HepG2 (cell line): ENCODE measurements around the gene FIBP. TPM values are rescaled to one million over a fixed set of nuclear protein-coding genes. Genes with fewer than 3 reads are reported as not detected.

ENCODE experiments used
- AHR ChIP-seq: IDR thresholded peaks from 2 replicates; pipeline ENCODE4 v1.6.1; 2018; ENCODE audit warnings: missing genetic modification reagents, missing compliant biosample characterization
- CBFB ChIP-seq: sonication (generic); formaldehyde crosslinking; IDR thresholded peaks from 2 replicates; pipeline ENCODE4 v1.4.0; 2020; ENCODE audit warnings: missing genetic modification reagents
- DDIT3 ChIP-seq: sonication (generic); formaldehyde crosslinking; IDR thresholded peaks from 2 replicates; pipeline ENCODE4 v1.4.0; 2020; ENCODE audit warnings: mild to moderate bottlenecking, missing genetic modification reagents
- ETS1 ChIP-seq: sonication (generic); formaldehyde crosslinking; IDR thresholded peaks from 2 replicates; pipeline ENCODE4 v1.4.0; 2020; ENCODE audit warnings: missing genetic modification reagents
- MLXIP ChIP-seq: sonication (generic); formaldehyde crosslinking; IDR thresholded peaks from 2 replicates; pipeline ENCODE4 v1.9.0; 2021; ENCODE audit warnings: missing genetic modification reagents, borderline replicate concordance
- MTF2 ChIP-seq: sonication (generic); formaldehyde crosslinking; IDR thresholded peaks from 2 replicates; pipeline ENCODE4 v1.5.0; 2020; ENCODE audit warnings: missing genetic modification reagents, borderline replicate concordance
- PAWR ChIP-seq: sonication (generic); formaldehyde crosslinking; IDR thresholded peaks from 2 replicates; pipeline ENCODE4 v1.4.0; 2020; ENCODE audit warnings: missing genetic modification reagents, mild to moderate bottlenecking, borderline replicate concordance
- PBX2 ChIP-seq: IDR thresholded peaks from 2 replicates; pipeline ENCODE4 v1.6.1; 2016; ENCODE audit warnings: control low read depth
- POLR2AphosphoS2 ChIP-seq: IDR thresholded peaks from 2 replicates; pipeline ENCODE4 v1.6.1; 2011; ENCODE audit warnings: low read depth, low read length, improper control_type of control experiment
- RFXAP ChIP-seq: sonication (generic); formaldehyde crosslinking; IDR thresholded peaks from 2 replicates; pipeline ENCODE4 v1.4.0; 2020; ENCODE audit warnings: missing genetic modification reagents, borderline replicate concordance
- RXRA ChIP-seq: sonication (generic); formaldehyde crosslinking; IDR thresholded peaks from 2 replicates; pipeline ENCODE4 v1.5.1; 2020; ENCODE audit warnings: missing genetic modification reagents
- SMAD3 ChIP-seq: sonication (generic); formaldehyde crosslinking; IDR thresholded peaks from 2 replicates; pipeline ENCODE4 v1.4.0; 2020; ENCODE audit warnings: missing genetic modification reagents
- TOE1 ChIP-seq: sonication (generic); formaldehyde crosslinking; IDR thresholded peaks from 2 replicates; pipeline ENCODE4 v1.4.0; 2020; ENCODE audit warnings: mild to moderate bottlenecking, missing genetic modification reagents
- ZBTB7B ChIP-seq: sonication (generic); formaldehyde crosslinking; IDR thresholded peaks from 2 replicates; pipeline ENCODE4 v1.4.0; 2020; ENCODE audit warnings: missing genetic modification reagents
- ZNF446 ChIP-seq: sonication (generic); formaldehyde crosslinking; IDR thresholded peaks from 2 replicates; pipeline ENCODE4 v1.5.0; 2020; ENCODE audit warnings: mild to moderate bottlenecking, missing genetic modification reagents
- ZNF550 ChIP-seq: sonication (generic); formaldehyde crosslinking; IDR thresholded peaks from 2 replicates; pipeline ENCODE4 v1.4.0; 2020; ENCODE audit warnings: mild to moderate bottlenecking, missing genetic modification reagents, borderline replicate concordance
- ZNF562 ChIP-seq: sonication (generic); formaldehyde crosslinking; IDR thresholded peaks from 2 replicates; pipeline ENCODE4 v1.8.0; 2022; ENCODE audit warnings: missing genetic modification reagents, borderline replicate concordance
- ZNF569 ChIP-seq: sonication (generic); formaldehyde crosslinking; IDR thresholded peaks from 2 replicates; pipeline ENCODE4 v1.5.0; 2020; ENCODE audit warnings: mild to moderate bottlenecking, missing genetic modification reagents, moderate library complexity, borderline replicate concordance
- ZNF574 ChIP-seq: sonication (generic); formaldehyde crosslinking; IDR thresholded peaks from 2 replicates; pipeline ENCODE4 v1.4.0; 2020; ENCODE audit warnings: missing genetic modification reagents
- ZNF740 ChIP-seq: sonication (generic); formaldehyde crosslinking; IDR thresholded peaks from 2 replicates; pipeline ENCODE4 v1.4.0; 2020; ENCODE audit warnings: missing genetic modification reagents
- ZSCAN21 ChIP-seq: sonication (generic); formaldehyde crosslinking; IDR thresholded peaks from 2 replicates; pipeline ENCODE4 v1.8.0; 2022; ENCODE audit warnings: mild to moderate bottlenecking, missing genetic modification reagents, moderate library complexity, borderline replicate concordance
- polyA plus RNA-seq, 8 experiments: library from polyadenylated mRNA; depleted of rRNA in 3 of 8; stranded (reverse) in 7 of 8; unstranded in 1 of 8; fragments of >200 nt; fragmentation: Illumina TruSeq in 4 of 8; extraction: Trizol in 4 of 8; gene quantifications; 2 replicates each; pipeline versions ENCODE4 v1.2.1 to v1.2.3, GENCODE V29; 2011 to 2016; ENCODE audit warnings: low read depth in 4 of 8, missing spikeins in 1 of 8, mixed read lengths in 1 of 8; ENCODE audit not compliant: insufficient read depth in 1 of 8
- total RNA-seq, 5 experiments: library from RNA; depleted of rRNA; stranded (reverse); fragments of >200 nt; fragmentation: Illumina TruSeq; extraction: Trizol; gene quantifications; 2 replicates each; pipeline ENCODE4 v1.2.3, GENCODE V29; 2016; ENCODE audit warnings: low read depth in 1 of 5

FIBP gene
- total and polyA plus RNA-seq, 2 of the 13 experiments (the other 11 are each of a cell fraction or from before 2014, with no cell fraction given) = 42.9 to 62.1 TPM

- TF ChIP-seq ZNF562 (CRISPR knock-in tag) = no peak
- TF ChIP-seq ZNF550 (CRISPR knock-in tag) = no peak
- TF ChIP-seq SMAD3 (CRISPR knock-in tag) = peak; percentile 72; the same call in 1 of the 2 replicates
- no peak for TF ChIP-seq ZNF569
- TF ChIP-seq RFXAP (CRISPR knock-in tag) = no peak; the same call in 1 of the 2 replicates
- peak; percentile 23; the same call in 1 of the 2 replicates for TF ChIP-seq ZBTB7B (CRISPR knock-in tag)
- no peak for TF ChIP-seq PAWR
- no peak for TF ChIP-seq ETS1 (CRISPR knock-in tag)
- TF ChIP-seq ZSCAN21 = peak; percentile 32; the same call in 1 of the 2 replicates
- no peak for TF ChIP-seq ZNF446
- TF ChIP-seq RXRA (CRISPR knock-in tag) = peak; percentile 53; the same call in 1 of the 2 replicates
- TF ChIP-seq MTF2 (CRISPR knock-in tag) = no peak
- TF ChIP-seq ZNF740 = no peak
- peak; percentile 88 for TF ChIP-seq CBFB
- TF ChIP-seq PBX2 = no peak
- TF ChIP-seq TOE1 (CRISPR knock-in tag) = no peak
- TF ChIP-seq ZNF574 (CRISPR knock-in tag) = peak; percentile 98
- TF ChIP-seq POLR2AphosphoS2 = peak; percentile 88
- no peak; the same call in 1 of the 2 replicates for TF ChIP-seq AHR (CRISPR knock-in tag)
- TF ChIP-seq DDIT3 (CRISPR knock-in tag) = no peak
- TF ChIP-seq MLXIP (CRISPR knock-in tag) = no peak
Measured at GRCh38 chr11:65857853-65858680, 30.2 kb downstream of the FIBP start, which contains the start of gene CFL1 (continued).
